Measurements from ENCODE around the gene KPNA5. TPM values are rescaled to one million over a fixed set of nuclear protein-coding genes. Genes with fewer than 3 reads are reported as not detected.
"Not testable (repeated sequence)": the region's sequence is repeated elsewhere in the genome, so short reads cannot be mapped to it uniquely, and the experiment has no call there.

The KPNA5 gene
- total RNA-seq, 2 experiments from 2014 or later, result 7.1 to 9.9 TPM

DNA sequence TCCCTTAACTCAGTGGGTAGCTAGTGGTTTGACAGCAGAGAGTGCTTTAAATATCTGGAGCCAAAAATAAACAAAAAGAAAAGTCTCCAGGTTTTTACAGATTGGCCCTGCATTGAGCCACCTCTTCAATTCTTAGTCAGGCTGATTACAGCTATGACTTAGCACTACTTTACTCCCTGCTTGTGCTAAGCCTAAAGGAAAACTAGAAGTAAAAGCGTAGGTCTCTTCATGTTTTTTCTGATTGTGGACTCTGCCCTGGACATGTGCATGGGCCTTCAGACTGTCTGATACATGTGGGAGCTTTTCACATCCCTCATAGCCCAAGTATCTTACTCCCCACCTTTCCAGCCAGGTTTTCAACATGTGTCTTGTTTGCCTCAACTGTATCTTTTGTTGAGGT is 33.3 kb downstream of the KPNA5 start:
- Mint-ChIP-seq H3K9me3 (no peaks in the 10 kb centered on the region), H3K27ac (no peak overlapping the region), H3K27me3 (no peaks in the 10 kb centered on the region), H3K36me3 (ENCODE audit: low read depth) (peaks cover 38% of the 10 kb centered on the region), H3K4me1 (no peaks in the 10 kb centered on the region), H3K4me3 (no peak overlapping the region)
- POLR2A ChIA-PET, result no interaction called here
- CTCF ChIA-PET, result no interaction called here
- DNase-seq, result no peak

DNA sequence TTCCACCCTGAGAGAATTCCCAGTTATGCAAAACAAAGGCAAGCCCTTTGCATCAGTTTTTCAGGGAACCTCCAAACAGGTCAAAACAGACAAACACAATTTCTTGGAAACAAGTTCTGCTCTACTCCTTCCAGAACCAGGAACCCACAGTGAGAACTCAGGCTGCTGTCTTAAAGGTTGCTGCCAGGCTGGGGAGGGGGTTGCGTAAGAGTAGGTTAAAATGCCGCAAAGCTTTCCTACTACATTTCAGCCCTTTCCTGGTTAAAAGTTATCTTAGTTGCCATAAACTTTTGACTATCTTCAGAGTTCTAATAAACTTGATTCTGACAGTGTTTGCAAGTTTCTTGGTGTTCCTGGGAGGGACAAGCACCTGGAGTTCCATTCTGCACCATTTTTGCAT is 33.8 kb downstream of the KPNA5 start:
- H3K27ac Mint-ChIP-seq, result no peak overlapping the region
- no peaks in the 10 kb centered on the region for H3K4me1 Mint-ChIP-seq
- CTCF ChIA-PET, result no interaction called here
- no peak overlapping the region for H3K4me3 Mint-ChIP-seq
- H3K27me3 Mint-ChIP-seq, result no peaks in the 10 kb centered on the region
- no peak for DNase-seq
- POLR2A ChIA-PET, result no interaction called here
- no peaks in the 10 kb centered on the region for H3K9me3 Mint-ChIP-seq
- H3K36me3 Mint-ChIP-seq (ENCODE audit: low read depth), result peaks cover 39% of the 10 kb centered on the region

DNA sequence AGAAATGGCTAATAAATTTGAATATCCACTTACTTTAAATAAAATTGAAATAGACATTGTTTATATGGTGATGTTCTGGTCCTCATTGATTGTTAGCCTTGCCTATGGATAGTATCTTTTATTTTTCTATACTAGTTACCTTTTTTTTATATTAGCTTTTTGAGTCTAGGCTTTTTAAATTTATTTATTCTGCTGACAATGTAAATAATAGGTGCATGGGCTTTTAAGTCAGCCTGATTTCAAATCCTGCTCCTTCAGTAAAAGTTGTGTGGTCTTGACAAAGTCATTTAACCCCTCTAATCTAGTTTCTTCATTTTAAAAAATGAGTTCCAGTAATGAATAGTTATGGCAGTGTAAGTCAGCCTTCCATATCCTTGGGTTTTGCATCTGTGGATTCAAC is 45.9 kb downstream of the KPNA5 start:
- Mint-ChIP-seq H3K27ac (no peak overlapping the region), H3K4me3 (no peak overlapping the region), H3K4me1 (no peaks in the 10 kb centered on the region), H3K36me3 (ENCODE audit: low read depth) (peaks cover 31% of the 10 kb centered on the region), H3K9me3 (no peaks in the 10 kb centered on the region), H3K27me3 (no peaks in the 10 kb centered on the region)
- ChIA-PET CTCF (no interaction called here), POLR2A (no interaction called here)
- DNase-seq, result no peak

DNA sequence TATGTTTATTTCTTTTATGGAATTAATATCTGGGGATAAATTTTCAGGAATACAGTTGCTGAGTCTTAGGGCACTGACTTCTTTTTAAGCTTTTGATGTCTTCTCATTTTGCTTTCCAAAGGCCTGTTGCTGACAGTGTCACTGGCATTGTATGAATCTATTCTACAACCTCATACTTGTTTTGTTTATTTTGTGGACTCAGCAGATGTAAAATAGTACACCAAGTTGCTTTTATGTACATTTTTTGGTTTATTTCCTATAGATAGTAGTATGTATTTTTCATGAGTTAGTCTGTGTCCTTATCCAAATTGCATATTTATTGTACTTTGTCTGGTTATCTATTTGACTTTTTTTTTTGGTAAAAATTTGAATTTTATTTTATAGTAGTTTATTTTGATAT is 49.5 kb downstream of the KPNA5 start:
- no peak overlapping the region for H3K4me3 Mint-ChIP-seq
- H3K27ac Mint-ChIP-seq, result no peak overlapping the region
- DNase-seq, result no peak
- H3K36me3 Mint-ChIP-seq (ENCODE audit: low read depth), result peaks cover 26% of the 10 kb centered on the region
- H3K9me3 Mint-ChIP-seq, result no peaks in the 10 kb centered on the region
- no peaks in the 10 kb centered on the region for H3K4me1 Mint-ChIP-seq
- CTCF ChIA-PET, result no interaction called here
- no peaks in the 10 kb centered on the region for H3K27me3 Mint-ChIP-seq
- POLR2A ChIA-PET, result no interaction called here

DNA sequence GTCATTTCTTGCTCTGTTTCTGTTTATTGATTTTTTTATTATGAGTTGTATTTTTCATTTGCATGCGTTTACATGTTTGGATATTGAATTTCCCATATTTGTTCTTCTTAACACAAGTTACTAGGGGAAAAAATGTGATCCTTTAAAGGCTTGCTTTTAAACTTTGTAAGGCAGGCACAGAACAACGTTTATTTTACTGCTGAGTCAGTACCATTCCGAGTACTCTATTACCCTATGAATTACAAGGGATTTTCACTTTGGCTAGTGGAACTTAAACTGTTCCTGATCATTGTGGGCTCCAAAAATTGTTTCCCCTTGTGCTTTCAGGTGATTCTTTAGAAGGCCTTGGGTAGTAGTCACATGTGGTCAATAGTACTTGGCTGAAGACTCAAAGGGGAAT is 56.0 kb downstream of the KPNA5 start:
- Mint-ChIP-seq H3K27me3 (peaks cover 1% of the 10 kb centered on the region), H3K36me3 (ENCODE audit: low read depth) (peaks cover 9% of the 10 kb centered on the region), H3K4me3 (no peak overlapping the region), H3K4me1 (no peaks in the 10 kb centered on the region), H3K9me3 (peaks cover 5% of the 10 kb centered on the region), H3K27ac (no peak overlapping the region)
- ChIA-PET POLR2A (no interaction called here), CTCF (no interaction called here)
- no peak for DNase-seq

DNA sequence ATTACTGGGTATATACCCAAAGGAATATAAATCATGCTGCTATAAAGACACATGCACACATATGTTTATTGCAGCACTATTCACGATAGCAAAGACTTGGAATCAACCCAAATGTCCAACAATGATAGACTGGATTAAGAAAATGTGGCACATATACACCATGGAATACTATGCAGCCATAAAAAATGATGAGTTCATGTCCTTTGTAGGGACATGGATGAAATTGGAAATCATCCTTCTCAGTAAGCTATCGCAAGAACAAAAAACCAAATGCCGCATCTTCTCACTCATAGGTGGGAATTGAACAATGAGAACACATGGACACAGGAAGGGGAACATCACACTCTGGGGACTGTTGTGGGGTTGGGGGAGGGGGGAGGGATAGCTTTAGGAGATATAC is 59.5 kb downstream of the KPNA5 start:
- H3K9me3 Mint-ChIP-seq; POLR2A ChIA-PET; H3K27me3 Mint-ChIP-seq; H3K27ac Mint-ChIP-seq; H3K4me1 Mint-ChIP-seq; CTCF ChIA-PET; H3K4me3 Mint-ChIP-seq; DNase-seq; H3K36me3 Mint-ChIP-seq (ENCODE audit: low read depth): not testable (repeated sequence)

DNA sequence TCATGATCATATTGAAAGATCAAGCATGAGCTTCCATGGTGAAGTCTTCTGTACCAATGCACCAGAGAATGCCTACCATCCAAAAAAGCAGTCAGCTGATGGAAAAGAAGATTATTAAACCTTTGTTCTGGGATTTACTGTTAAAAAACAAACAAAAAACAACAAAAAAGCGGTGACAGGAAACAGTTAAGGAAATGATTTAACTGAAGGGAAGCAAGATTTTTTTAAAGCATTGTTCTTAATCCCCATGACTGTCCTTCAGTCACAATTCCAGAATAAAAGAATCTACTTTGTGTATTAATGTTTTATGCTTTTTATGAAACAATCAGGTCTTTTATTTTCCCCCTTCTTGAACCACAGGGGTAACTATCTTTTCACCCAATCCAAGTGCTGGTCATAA is 60.6 kb downstream of the KPNA5 start:
- Mint-ChIP-seq H3K9me3 (peaks cover 5% of the 10 kb centered on the region), H3K4me1 (no peaks in the 10 kb centered on the region), H3K27me3 (peaks cover 3% of the 10 kb centered on the region), H3K36me3 (ENCODE audit: low read depth) (peaks cover 2% of the 10 kb centered on the region), H3K27ac (no peak overlapping the region), H3K4me3 (no peak overlapping the region)
- DNase-seq, result no peak
- ChIA-PET CTCF (no interaction called here), POLR2A (no interaction called here)

DNA sequence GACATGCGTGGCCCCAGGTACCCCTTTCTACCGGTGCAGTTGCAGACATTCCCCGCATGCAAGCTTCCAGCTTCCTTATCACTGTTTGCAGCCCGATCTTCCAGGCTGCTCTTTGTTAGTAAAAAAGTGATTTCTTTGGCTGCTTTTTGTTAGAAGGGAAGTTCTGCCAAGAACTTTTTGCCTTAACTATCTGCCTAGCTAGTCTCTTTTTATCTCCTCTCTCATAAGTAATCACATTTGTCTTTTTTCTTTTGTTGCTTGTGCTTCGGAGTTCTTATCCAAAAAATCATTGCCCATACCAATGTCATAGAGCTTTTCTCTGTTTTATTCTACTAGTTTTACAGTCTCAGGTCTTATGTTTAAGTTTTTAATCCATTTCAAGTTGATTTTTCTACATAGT is 64.2 kb downstream of the KPNA5 start:
- ChIA-PET POLR2A (no interaction called here), CTCF (no interaction called here)
- H3K27me3 Mint-ChIP-seq, result peaks cover 8% of the 10 kb centered on the region

DNA sequence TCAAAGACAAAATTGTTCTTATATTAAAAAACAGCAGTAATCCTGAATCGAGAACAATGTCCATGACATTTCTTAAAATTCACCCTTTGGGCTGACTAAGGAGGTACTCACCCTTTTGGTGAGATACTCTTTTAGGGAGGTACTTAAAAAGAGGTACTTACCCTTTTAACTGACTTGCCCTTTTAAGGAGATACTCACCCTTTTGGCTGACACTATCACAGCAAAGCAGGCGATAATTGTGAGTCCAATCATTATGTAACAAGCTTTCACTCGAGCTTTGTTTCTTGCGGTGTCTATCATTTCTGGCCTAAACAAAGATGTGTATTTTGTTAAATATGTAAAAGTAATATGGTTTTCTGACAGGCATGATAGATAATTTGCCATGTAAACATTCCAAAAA is 80.8 kb downstream of the KPNA5 start:
- DNase-seq, result no peak
- Mint-ChIP-seq H3K9me3 (no peaks in the 10 kb centered on the region), H3K36me3 (ENCODE audit: low read depth) (no peaks in the 10 kb centered on the region), H3K4me3 (no peak overlapping the region), H3K4me1 (peaks cover 9% of the 10 kb centered on the region), H3K27ac (no peak overlapping the region), H3K27me3 (peaks cover 52% of the 10 kb centered on the region)
- CTCF ChIA-PET, result no interaction called here
- POLR2A ChIA-PET, result no interaction called here

More for the DNA sequence above, 64.2 kb downstream of the KPNA5 start:
- H3K27ac Mint-ChIP-seq, result no peak overlapping the region
- H3K36me3 Mint-ChIP-seq (ENCODE audit: low read depth), result no peaks in the 10 kb centered on the region
- DNase-seq, result no peak
- no peaks in the 10 kb centered on the region for H3K9me3 Mint-ChIP-seq
- no peak overlapping the region for H3K4me3 Mint-ChIP-seq
- H3K4me1 Mint-ChIP-seq, result no peaks in the 10 kb centered on the region

DNA sequence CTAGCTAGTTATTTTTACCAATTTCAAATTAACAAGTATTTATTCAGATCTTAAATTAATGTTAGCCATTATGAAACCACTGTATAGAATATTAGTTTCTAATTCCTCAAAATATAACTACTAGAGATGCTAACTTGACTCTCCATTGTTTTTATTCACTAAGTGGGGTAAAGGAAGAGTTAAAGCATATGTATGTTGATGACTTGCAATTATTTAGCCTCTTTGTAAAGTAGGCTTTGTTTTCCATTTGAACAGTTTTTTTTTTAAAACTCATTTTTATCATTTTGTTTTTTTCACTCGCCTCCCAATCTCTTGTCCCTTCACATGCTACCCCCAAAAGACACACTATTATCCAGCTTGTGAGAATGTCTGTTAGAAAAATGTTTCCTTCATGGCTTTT is 81.2 kb downstream of the KPNA5 start:
- ChIA-PET POLR2A (no interaction called here), CTCF (no interaction called here)
- Mint-ChIP-seq H3K4me3 (no peak overlapping the region), H3K36me3 (ENCODE audit: low read depth) (no peaks in the 10 kb centered on the region), H3K4me1 (peaks cover 9% of the 10 kb centered on the region), H3K27ac (no peak overlapping the region), H3K27me3 (peaks cover 56% of the 10 kb centered on the region), H3K9me3 (no peaks in the 10 kb centered on the region)
- DNase-seq, result no peak

DNA sequence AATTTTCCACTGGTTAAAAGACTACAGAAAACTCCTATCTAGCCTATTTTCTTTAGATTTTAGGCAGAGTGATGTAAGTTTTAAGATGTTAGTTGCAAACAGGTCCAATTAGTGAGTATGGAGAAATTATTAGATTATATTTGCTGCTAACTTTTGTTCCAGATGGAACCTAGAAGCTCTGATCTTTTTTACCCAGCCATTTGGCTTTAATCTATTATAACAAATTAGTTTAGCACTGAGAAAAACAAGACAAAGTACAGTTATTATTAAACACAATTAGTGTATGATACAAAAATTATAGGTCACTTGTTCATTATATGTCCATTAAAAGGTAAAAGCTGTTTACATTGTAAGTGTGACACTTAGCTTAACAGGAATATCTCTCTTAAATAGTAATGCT is 82.0 kb downstream of the KPNA5 start:
- Mint-ChIP-seq H3K4me1 (peaks cover 9% of the 10 kb centered on the region), H3K27me3 (peaks cover 57% of the 10 kb centered on the region), H3K27ac (no peak overlapping the region), H3K9me3 (no peaks in the 10 kb centered on the region), H3K36me3 (ENCODE audit: low read depth) (no peaks in the 10 kb centered on the region), H3K4me3 (no peak overlapping the region)
- POLR2A ChIA-PET, result no interaction called here
- CTCF ChIA-PET, result no interaction called here
- DNase-seq, result no peak

DNA sequence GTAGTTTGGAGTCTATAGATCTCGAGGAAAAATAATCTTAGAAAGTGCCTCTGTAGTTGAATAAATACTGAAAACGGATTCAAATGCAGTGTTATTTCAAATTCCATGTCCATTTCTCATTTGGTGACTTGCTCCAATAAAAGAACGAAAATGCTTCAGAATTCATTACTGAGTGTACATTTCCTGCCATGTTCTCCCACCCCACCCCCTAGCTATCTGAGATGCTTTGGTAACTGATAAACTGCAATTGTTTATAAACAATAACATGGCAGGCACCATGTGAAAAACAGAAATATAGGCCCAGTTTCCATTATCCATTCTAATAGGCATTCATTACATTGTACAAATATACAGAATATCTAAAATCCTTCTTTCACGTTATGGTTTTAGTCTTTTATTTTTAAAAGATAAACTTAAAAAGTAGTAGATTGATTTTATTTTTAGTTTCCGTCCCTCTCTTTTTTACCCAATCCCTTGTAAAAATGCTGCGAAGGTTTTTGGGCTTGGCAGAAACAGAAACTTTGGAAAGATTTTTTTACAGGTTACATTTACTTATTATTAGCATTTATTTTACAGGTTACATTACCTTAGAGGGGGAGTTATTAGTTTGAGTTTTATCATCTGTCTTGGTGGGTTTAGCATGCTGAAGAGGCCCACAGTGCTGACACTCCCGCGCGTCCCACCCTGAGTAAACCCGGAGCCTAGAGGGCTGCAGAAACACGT is 83.1 kb downstream of the KPNA5 start:
- Mint-ChIP-seq H3K36me3 (ENCODE audit: low read depth) (no peaks in the 10 kb centered on the region), H3K4me3 (no peak overlapping the region), H3K4me1 (peaks cover 9% of the 10 kb centered on the region), H3K9me3 (no peaks in the 10 kb centered on the region), H3K27ac (no peak overlapping the region), H3K27me3 (peaks cover 56% of the 10 kb centered on the region)
- ChIA-PET POLR2A (no interaction called here), CTCF (no interaction called here)
- no peak for DNase-seq

DNA sequence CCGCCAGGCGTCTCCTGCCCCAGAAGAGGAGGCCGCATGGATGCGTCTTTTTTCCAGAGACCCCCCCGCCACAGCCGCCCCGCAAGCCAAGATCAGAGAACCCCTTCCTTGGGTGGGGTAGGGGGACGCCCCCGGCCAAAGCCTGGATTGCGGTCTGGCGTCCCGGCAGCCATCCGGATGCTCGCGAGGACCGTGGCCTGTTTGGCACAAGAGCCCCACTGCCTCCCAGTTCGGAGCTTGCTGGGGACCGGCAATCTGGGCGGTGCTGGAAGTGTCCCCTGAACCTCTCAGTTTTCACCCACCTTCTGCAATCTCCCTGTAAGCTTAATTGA is 83.6 kb downstream of the KPNA5 start:
- no peaks in the 10 kb centered on the region for H3K9me3 Mint-ChIP-seq
- H3K4me1 Mint-ChIP-seq, result peaks cover 9% of the 10 kb centered on the region
- POLR2A ChIA-PET, result no interaction called here
- no peak for DNase-seq
- H3K4me3 Mint-ChIP-seq, result peak overlapping the region; percentile 25
- CTCF ChIA-PET, result no interaction called here
- peaks cover 55% of the 10 kb centered on the region for H3K27me3 Mint-ChIP-seq
- no peaks in the 10 kb centered on the region for H3K36me3 Mint-ChIP-seq (ENCODE audit: low read depth)
- H3K27ac Mint-ChIP-seq, result no peak overlapping the region

DNA sequence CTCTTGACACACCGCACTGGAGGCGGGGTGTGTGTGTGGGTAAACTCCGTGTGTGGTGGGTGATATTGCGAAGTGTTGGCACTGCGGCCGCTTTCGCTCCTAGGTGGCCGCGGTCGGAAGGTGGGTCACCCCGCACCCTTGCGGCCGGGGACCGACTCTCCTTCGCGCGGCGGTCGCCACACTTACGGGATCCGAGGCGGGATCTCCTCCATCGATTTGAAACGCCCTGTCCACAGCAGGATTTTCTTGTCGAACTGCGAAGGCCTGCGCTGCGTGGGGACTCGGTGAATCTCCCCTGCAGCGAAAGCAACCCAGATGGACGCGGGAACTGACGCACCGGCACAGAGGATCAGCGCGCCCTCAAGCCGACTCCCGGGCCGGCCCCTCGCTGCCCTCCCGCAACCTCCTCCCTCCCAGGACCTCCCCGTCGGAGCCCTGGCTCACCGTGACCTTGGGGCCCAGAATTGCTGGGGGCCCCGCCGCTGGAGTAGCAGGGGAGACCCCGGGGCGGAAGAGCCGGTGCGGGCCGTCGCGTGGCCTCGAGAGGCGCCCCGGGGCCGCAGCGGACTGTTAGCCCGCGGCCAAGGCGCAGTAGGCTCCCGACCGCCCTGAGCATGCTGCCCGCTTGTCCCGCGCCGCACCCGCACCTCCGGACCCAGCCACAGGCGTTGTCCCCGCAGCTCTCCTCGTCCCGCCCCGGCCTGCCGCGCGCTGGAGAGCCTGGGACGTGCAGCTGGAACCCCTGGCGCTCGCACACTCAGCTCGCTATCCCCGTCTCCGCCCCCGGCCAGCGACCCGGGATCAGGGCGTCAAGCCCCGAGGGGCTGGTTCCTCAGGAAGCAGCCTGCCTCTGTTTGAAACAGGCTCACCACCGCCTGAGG is 84.2 kb downstream of the KPNA5 start, which contains the start of gene FAM162B:
Gene FAM162B (minus strand): TSS at position 759 of the 881 bp plus-strand sequence. CDS start 143 bp downstream, at position 616.
- Mint-ChIP-seq H3K27me3 (peaks cover 53% of the 10 kb centered on the region), H3K27ac (no peak within 1 kb of the TSS)

More for the DNA sequence above, 84.2 kb downstream of the KPNA5 start, which contains the start of gene FAM162B:
- Mint-ChIP-seq H3K4me3 (peak within 1 kb of the TSS; percentile 57), H3K4me1 (peaks cover 9% of the 10 kb centered on the region), H3K9me3 (no peaks in the 10 kb centered on the region), H3K36me3 (ENCODE audit: low read depth) (no peaks in the 10 kb centered on the region)
- POLR2A ChIA-PET, result interaction anchor here (1.0 kb wide), 1 partner anchor 10 kb away, joined by 4 read pairs; no protein-coding TSS in a partner anchor
- no peak for DNase-seq
- CTCF ChIA-PET, result interaction anchor here (0.8 kb wide), 1 partner anchor 20 kb away, joined by 3 read pairs; no protein-coding TSS in a partner anchor
